Activated naive CD4-positive, alpha-beta T cell treated with anti-CD3 and anti-CD28 coated beads, Interleukin-2, amount 10 ng/mL, durations not matched to agents 5 hours and 36 hours (primary cell): ENCODE data around the gene TBC1D8. TPM values are rescaled to one million over a fixed set of nuclear protein-coding genes. Genes with fewer than 3 reads are reported as not detected.

Experiments used
- total RNA-seq, 2 experiments: library from RNA; stranded (reverse); gene quantifications; one replicate each; pipeline ENCODE4 v1.2.3, GENCODE V29; 2021

The TBC1D8 gene
- under 1 TPM; 0.58 to 0.67 TPM for total RNA-seq

DNA sequence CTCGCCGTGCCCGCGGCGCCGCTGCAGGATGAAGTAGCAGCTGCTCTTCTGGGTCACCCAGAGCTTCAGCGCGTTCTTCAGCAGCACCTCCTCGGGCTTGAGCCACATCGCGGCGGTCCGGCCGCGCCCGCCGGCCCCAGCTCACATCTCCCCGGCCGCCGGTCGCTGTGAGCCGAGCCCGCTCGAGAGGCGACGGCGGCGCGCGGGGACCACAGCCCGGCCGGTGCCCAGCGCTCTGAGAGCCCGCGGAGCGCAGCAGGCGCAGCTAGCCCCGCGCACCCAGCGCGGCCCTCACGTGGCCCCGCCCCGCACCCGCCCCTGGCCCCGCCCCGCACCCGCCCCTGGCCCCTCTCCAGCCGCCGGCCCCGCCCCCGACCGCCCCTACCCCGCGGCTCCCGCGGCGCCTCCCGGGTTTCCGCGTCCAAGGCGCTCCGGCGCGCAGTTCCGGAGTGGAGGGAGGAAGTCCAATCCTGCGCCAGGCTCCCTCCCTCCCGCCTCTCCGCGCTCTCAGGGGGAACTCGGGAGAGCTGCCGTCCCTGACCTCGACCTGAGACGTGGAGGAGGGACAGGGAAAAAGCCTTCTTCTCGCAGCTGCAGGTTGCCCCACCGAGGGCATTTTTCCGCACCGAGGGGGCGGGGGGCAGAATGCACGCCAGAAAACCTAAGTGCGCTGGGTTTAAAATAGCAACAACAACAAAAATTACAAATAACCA lies at the start of gene TBC1D8:
Gene TBC1D8 (minus strand): TSS at position 237 of the 713 bp plus-strand sequence. CDS start 129 bp downstream, at position 108.

DNA sequence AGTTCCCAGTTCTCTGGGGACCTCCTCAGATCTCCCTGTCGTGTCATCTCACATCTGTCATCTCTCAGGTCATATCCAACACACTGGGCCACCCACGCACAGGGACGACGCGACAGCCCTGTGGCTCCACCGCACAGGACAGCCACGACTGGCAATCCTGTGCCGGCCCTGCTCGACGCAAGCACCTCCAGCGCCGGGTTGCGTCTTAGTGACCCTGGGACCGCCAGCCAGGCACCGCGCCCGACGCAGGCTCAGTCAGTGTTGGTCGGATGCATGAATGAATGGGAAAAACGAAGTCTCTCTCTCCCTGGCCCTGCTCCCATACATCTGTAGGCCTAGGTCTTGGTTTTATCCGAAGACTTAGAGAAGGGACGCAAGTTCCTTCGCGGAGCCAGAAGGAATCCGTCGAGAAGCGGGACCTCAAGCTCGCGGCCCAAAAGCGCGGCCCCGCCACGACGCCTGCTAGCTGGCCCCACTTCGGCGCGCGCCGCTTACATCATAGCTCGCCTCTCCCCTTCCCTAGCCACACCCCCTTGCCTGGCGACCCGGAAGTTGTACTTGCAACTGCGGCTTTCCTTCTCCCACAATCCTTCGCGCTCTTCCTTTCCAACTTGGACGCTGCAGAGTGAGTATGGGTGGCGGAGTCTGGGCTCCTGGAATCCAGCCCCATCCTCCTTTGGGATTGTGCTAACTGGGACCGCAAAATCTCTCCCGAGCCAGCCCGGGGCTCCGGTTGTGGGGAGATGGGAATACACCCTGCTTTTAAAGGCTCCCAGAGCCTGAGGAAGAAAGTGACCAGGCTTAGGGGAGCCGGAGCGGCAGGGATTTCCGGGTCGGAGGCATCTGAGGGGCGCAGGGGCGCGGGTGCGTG lies 149.3 kb downstream of the TBC1D8 start, which contains the start of gene RPL31:
Gene RPL31 (plus strand): TSS at position 599 of the 871 bp plus-strand sequence. CDS start 413 bp downstream, outside the sequence.

Other genes starting within 250 kb of the TBC1D8 start
- gene RPL31, start 149.1 kb downstream of the TBC1D8 start, total RNA-seq = 1,000 to 10,000 TPM; 2,182 to 2,253 TPM
- gene CNOT11, start 101.5 kb upstream of the TBC1D8 start, total RNA-seq = 10 to 100 TPM; 61.2 to 62.6 TPM
- 100 to 1,000 TPM; 105 to 107 TPM for gene RNF149, start 157.3 kb upstream of the TBC1D8 start, total RNA-seq
- gene CREG2, start 236.1 kb upstream of the TBC1D8 start, total RNA-seq = 1 to 10 TPM in 1 of 2 experiments, under 1 TPM in 1; 0.43 to 1.1 TPM